ENCODE data around the gene OSBPL7. TPM values are rescaled to one million over a fixed set of nuclear protein-coding genes. Genes with fewer than 3 reads are reported as not detected.

Gene OSBPL7
- total RNA-seq, 2 experiments from 2014 or later: 14.7 to 15.6 TPM

Other genes starting within 250 kb of the OSBPL7 start
- 100 to 1,000 TPM; 475 to 488 TPM for gene KPNB1, start 171.9 kb downstream of the OSBPL7 start, total RNA-seq
- gene TBKBP1, start 127.6 kb downstream of the OSBPL7 start, total RNA-seq: 10 to 100 TPM; 11.3 to 13.0 TPM
- gene TBX21, start 88.6 kb downstream of the OSBPL7 start, total RNA-seq: 10 to 100 TPM; 57.7 to 58.2 TPM
- 10 to 100 TPM; 69.9 to 72.4 TPM for gene MRPL10, start 9.7 kb upstream of the OSBPL7 start, total RNA-seq
- under 1 TPM; 0.29 to 0.59 TPM for gene LRRC46, start 9.9 kb upstream of the OSBPL7 start, total RNA-seq
- 10 to 100 TPM; 20.6 to 21.0 TPM for gene SCRN2, start 19.5 kb upstream of the OSBPL7 start, total RNA-seq
- gene SP6, start 29.4 kb upstream of the OSBPL7 start, total RNA-seq: under 1 TPM; 0.10 to 0.12 TPM
- gene SP2, start 74.4 kb upstream of the OSBPL7 start, total RNA-seq: 10 to 100 TPM; 15.1 to 17.2 TPM
- gene PNPO, start 119.8 kb upstream of the OSBPL7 start, total RNA-seq: 10 to 100 TPM; 32.5 to 34.4 TPM
- not detected for gene PRR15L, start 136.1 kb upstream of the OSBPL7 start, total RNA-seq
- gene CDK5RAP3, start 149.3 kb upstream of the OSBPL7 start, total RNA-seq: 100 to 1,000 TPM; 170 to 183 TPM
- gene COPZ2, start 216.0 kb upstream of the OSBPL7 start, total RNA-seq: 1 to 10 TPM; 4.9 to 6.2 TPM
- gene NFE2L1, start 226.6 kb upstream of the OSBPL7 start, total RNA-seq: 10 to 100 TPM; 82.4 to 84.1 TPM

All from activated CD4-positive, alpha-beta memory T cell treated with anti-CD3 and anti-CD28 coated beads for 36 hours (primary cell).